Measurements from ENCODE around the gene ZC3H14. TPM values are rescaled to one million over a fixed set of nuclear protein-coding genes. Genes with fewer than 3 reads are reported as not detected.

Gene ZC3H14
- total RNA-seq, 1 donor from 2014 or later: 55.8 TPM

DNA sequence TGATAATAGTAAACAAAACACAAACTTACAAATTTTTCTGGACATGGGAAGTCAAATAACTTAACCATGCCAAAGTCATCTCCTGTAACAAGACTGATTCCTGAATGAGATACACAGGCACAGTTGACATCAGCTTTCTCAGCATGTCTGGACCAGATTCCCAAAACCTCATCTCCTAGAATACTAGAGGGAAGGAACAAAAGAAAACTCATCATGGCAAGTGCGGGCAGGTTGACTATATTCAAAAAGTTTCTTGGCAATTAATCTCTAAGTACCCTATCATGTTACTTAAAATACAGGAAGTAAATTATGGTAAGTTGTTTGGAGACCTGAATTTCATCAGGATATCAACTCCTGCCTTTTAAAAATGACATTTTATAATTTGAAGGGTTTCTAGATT lies 53.9 kb downstream of the ZC3H14 start:
- TF ChIP-seq EZH2 (IDR thresholded peaks at IDR 0.05; ENCODE audit: insufficient read depth, low read length): no peak
- TF ChIP-seq CTCF (IDR thresholded peaks at IDR 0.05; ENCODE audit: insufficient read depth, low read depth, low read length): no peak
- Histone ChIP-seq H3K4me2 (ENCODE audit: low read length) (no peak overlapping the region), H2AFZ (ENCODE audit: low read depth, low read length) (no peak overlapping the region), H3K27ac (ENCODE audit: low read depth, low read length) (no peak overlapping the region), H3K4me1 (ENCODE audit: insufficient read depth, low read length) (peaks cover 31% of the 10 kb centered on the region), H4K20me1 (ENCODE audit: insufficient read depth, low read length) (no peaks in the 10 kb centered on the region), H3K27me3 (ENCODE audit: insufficient read depth, low read length) (no peaks in the 10 kb centered on the region), H3K4me3 (ENCODE audit: insufficient read depth, low read depth, low read length) (no peak overlapping the region), H3K9me3 (ENCODE audit: insufficient read depth, low read depth, low read length) (no peaks in the 10 kb centered on the region), H3K36me3 (ENCODE audit: insufficient read depth, low read length) (peaks cover 9% of the 10 kb centered on the region), H3K79me2 (ENCODE audit: insufficient read depth, low read length) (no peaks in the 10 kb centered on the region), H3K9ac (ENCODE audit: low read length) (no peak overlapping the region)
- Mint-ChIP-seq H3K9me3 (ENCODE audit: unreplicated experiment) (no peaks in the 10 kb centered on the region), H3K36me3 (ENCODE audit: low read depth, unreplicated experiment) (peaks cover 1% of the 10 kb centered on the region), H3K27me3 (ENCODE audit: low read depth, unreplicated experiment) (no peaks in the 10 kb centered on the region), H3K4me1 (ENCODE audit: low read depth, unreplicated experiment) (peaks cover 37% of the 10 kb centered on the region), H3K4me3 (ENCODE audit: unreplicated experiment) (no peak overlapping the region), H3K27ac (ENCODE audit: unreplicated experiment) (no peak overlapping the region)
- FAIRE-seq (no peak), DNase-seq (ENCODE audit: low read depth) (no peak)

DNA sequence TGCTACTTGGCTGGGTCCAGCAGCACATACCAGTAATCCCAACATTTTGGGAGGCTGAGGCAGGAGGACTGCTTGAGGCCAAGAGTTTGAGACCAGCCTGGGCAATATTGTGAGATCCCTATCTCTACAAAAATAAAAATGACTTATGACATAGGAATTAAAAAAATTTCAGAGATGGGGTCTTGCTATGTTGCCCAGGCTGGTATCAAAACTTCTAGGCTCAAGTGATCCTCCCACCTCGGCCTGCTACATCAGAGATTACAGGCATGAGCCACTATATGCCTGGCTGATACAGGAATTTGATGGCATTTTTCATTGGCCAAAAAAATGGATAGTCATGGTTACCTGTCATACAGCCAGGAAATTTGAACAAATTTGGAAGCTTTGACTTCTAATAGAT lies 54.6 kb downstream of the ZC3H14 start:
- TF ChIP-seq CTCF (IDR thresholded peaks at IDR 0.05; ENCODE audit: insufficient read depth, low read depth, low read length) (no peak), EZH2 (IDR thresholded peaks at IDR 0.05; ENCODE audit: insufficient read depth, low read length) (no peak)
- Mint-ChIP-seq H3K9me3 (ENCODE audit: unreplicated experiment) (peaks cover 1% of the 10 kb centered on the region), H3K36me3 (ENCODE audit: low read depth, unreplicated experiment) (peaks cover 1% of the 10 kb centered on the region), H3K27me3 (ENCODE audit: low read depth, unreplicated experiment) (no peaks in the 10 kb centered on the region), H3K27ac (ENCODE audit: unreplicated experiment) (no peak overlapping the region), H3K4me1 (ENCODE audit: low read depth, unreplicated experiment) (peaks cover 35% of the 10 kb centered on the region), H3K4me3 (ENCODE audit: unreplicated experiment) (no peak overlapping the region)
- H3K9ac ChIP-seq (ENCODE audit: low read length): no peak overlapping the region
- H3K4me1 ChIP-seq (ENCODE audit: insufficient read depth, low read length): peaks cover 26% of the 10 kb centered on the region
- peaks cover 5% of the 10 kb centered on the region for H3K36me3 ChIP-seq (ENCODE audit: insufficient read depth, low read length)
- H3K27ac ChIP-seq (ENCODE audit: low read depth, low read length): no peak overlapping the region
- DNase-seq (ENCODE audit: low read depth) (no peak), FAIRE-seq (no peak)
- H4K20me1 ChIP-seq (ENCODE audit: insufficient read depth, low read length): no peaks in the 10 kb centered on the region
- no peak overlapping the region for H2AFZ ChIP-seq (ENCODE audit: low read depth, low read length)
- H3K79me2 ChIP-seq (ENCODE audit: insufficient read depth, low read length): no peaks in the 10 kb centered on the region
- H3K27me3 ChIP-seq (ENCODE audit: insufficient read depth, low read length): no peaks in the 10 kb centered on the region
- H3K9me3 ChIP-seq (ENCODE audit: insufficient read depth, low read depth, low read length): no peaks in the 10 kb centered on the region
- H3K4me3 ChIP-seq (ENCODE audit: insufficient read depth, low read depth, low read length): no peak overlapping the region
- H3K4me2 ChIP-seq (ENCODE audit: low read length): no peak overlapping the region

DNA sequence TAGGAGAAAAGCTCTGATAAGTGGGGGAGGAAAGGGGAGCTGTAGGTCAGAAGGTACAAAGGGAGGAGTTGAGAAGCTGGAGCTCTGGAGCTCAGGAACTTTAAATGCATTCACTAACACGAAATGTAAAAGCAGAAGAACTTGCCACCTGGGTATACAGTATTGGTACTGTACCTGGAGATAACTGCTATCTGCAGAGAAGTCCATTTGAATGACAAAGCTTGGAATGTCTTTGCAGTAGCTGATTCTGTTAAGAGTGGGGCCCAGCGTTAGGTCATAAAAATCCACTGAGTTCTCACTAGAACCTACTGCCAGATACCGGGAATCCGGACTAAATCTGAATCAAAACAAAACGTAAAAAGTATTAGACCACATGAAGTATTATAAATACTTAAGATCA lies 55.6 kb downstream of the ZC3H14 start:
- no peak for FAIRE-seq
- no peak overlapping the region for H3K4me3 Mint-ChIP-seq (ENCODE audit: unreplicated experiment)
- TF ChIP-seq EZH2 (IDR thresholded peaks at IDR 0.05; ENCODE audit: insufficient read depth, low read length): no peak
- no peak for TF ChIP-seq CTCF (IDR thresholded peaks at IDR 0.05; ENCODE audit: insufficient read depth, low read depth, low read length)

More for the DNA sequence above, 55.6 kb downstream of the ZC3H14 start:
- Histone ChIP-seq H3K4me1 (ENCODE audit: insufficient read depth, low read length) (peaks cover 16% of the 10 kb centered on the region), H3K9ac (ENCODE audit: low read length) (no peak overlapping the region), H3K4me2 (ENCODE audit: low read length) (no peak overlapping the region), H4K20me1 (ENCODE audit: insufficient read depth, low read length) (no peaks in the 10 kb centered on the region), H2AFZ (ENCODE audit: low read depth, low read length) (no peak overlapping the region), H3K9me3 (ENCODE audit: insufficient read depth, low read depth, low read length) (no peaks in the 10 kb centered on the region), H3K4me3 (ENCODE audit: insufficient read depth, low read depth, low read length) (no peak overlapping the region), H3K36me3 (ENCODE audit: insufficient read depth, low read length) (peaks cover 2% of the 10 kb centered on the region), H3K27me3 (ENCODE audit: insufficient read depth, low read length) (no peaks in the 10 kb centered on the region), H3K79me2 (ENCODE audit: insufficient read depth, low read length) (no peaks in the 10 kb centered on the region), H3K27ac (ENCODE audit: low read depth, low read length) (no peak overlapping the region)
- Mint-ChIP-seq H3K9me3 (ENCODE audit: unreplicated experiment) (peaks cover 2% of the 10 kb centered on the region), H3K4me1 (ENCODE audit: low read depth, unreplicated experiment) (peaks cover 27% of the 10 kb centered on the region), H3K27me3 (ENCODE audit: low read depth, unreplicated experiment) (no peaks in the 10 kb centered on the region), H3K36me3 (ENCODE audit: low read depth, unreplicated experiment) (peaks cover under 1% of the 10 kb centered on the region), H3K27ac (ENCODE audit: unreplicated experiment) (no peak overlapping the region)
- no peak for DNase-seq (ENCODE audit: low read depth)
